Neural progenitor cell (in vitro differentiated cells): Measurements from ENCODE around the gene SRGAP3. TPM values are rescaled to one million over a fixed set of nuclear protein-coding genes. Genes with fewer than 3 reads are reported as not detected.

ENCODE experiments used
- DNase-seq: peaks from one replicate; pipeline ENCODE4 v3.0.0-alpha.2; 2016; ENCODE audit warnings: low spot score
- H2AFZ ChIP-seq: fragments of 200-600 bp; sonication (generic); replicated peaks from 2 replicates; pipeline ENCODE4 v1.6.1; 2016; ENCODE audit warnings: antibody characterized with exemption
- H3F3A ChIP-seq: fragments of 200-600 bp; sonication (generic); 2 replicates; pipeline ENCODE4 v1.6.1; 2016; ENCODE audit warnings: antibody characterized with exemption, low read depth
- H3K27ac ChIP-seq: fragments of 200-600 bp; sonication (generic); 2 replicates; pipeline ENCODE4 v1.5.1; 2016; ENCODE audit warnings: mild to moderate bottlenecking
- H3K27me3 ChIP-seq: fragments of 200-600 bp; sonication (generic); 2 replicates; pipeline ENCODE4 v1.6.1; 2016; ENCODE audit warnings: mild to moderate bottlenecking, moderate library complexity
- H3K36me3 ChIP-seq: fragments of 200-600 bp; sonication (generic); 2 replicates; pipeline ENCODE4 v1.5.1; 2016
- H3K4me1 ChIP-seq: fragments of 200-600 bp; sonication (generic); 2 replicates; pipeline ENCODE4 v1.6.1; 2016; ENCODE audit warnings: mixed run types
- H3K4me2 ChIP-seq: fragments of 200-600 bp; sonication (generic); 2 replicates; pipeline ENCODE4 v1.6.1; 2016
- H3K4me3 ChIP-seq: fragments of 200-600 bp; sonication (generic); 2 replicates; pipeline ENCODE4 v1.5.1; 2016
- H3K79me2 ChIP-seq: fragments of 200-600 bp; sonication (generic); 2 replicates; pipeline ENCODE4 v1.6.1; 2016; ENCODE audit warnings: low read depth
- H3K9ac ChIP-seq: fragments of 200-600 bp; sonication (generic); 2 replicates; pipeline ENCODE4 v1.6.1; 2016
- H3K9me3 ChIP-seq: fragments of 200-600 bp; sonication (generic); 2 replicates; pipeline ENCODE4 v1.5.1; 2016; ENCODE audit warnings: low read depth
- H4K20me1 ChIP-seq: fragments of 200-600 bp; sonication (generic); 2 replicates; pipeline ENCODE4 v1.6.1; 2016; ENCODE audit warnings: low read depth
- H3K27ac Mint-ChIP-seq: 3 replicates; pipeline ENCODE4 v1.8.0; 2021; ENCODE audit warnings: mixed read lengths
- H3K27me3 Mint-ChIP-seq: 2 replicates; pipeline ENCODE4 v1.8.0; 2022; ENCODE audit warnings: low read depth, mild to moderate bottlenecking, inconsistent platforms, moderate library complexity, mixed read lengths; ENCODE audit not compliant: insufficient read depth
- H3K36me3 Mint-ChIP-seq: 3 replicates; pipeline ENCODE4 v1.8.0; 2021; ENCODE audit warnings: mixed read lengths
- H3K4me1 Mint-ChIP-seq: 3 replicates; pipeline ENCODE4 v1.8.0; 2021; ENCODE audit warnings: mixed read lengths
- H3K4me3 Mint-ChIP-seq: 3 replicates; pipeline ENCODE4 v1.8.0; 2021; ENCODE audit warnings: mild to moderate bottlenecking, moderate library complexity, mixed read lengths
- H3K9me3 Mint-ChIP-seq: 3 replicates; pipeline ENCODE4 v1.8.0; 2020; ENCODE audit warnings: mixed read lengths
- CTCF ChIP-seq: fragments of 200-600 bp; sonication (generic); IDR thresholded peaks from 2 replicates; pipeline ENCODE4 v1.5.1; 2017; ENCODE audit warnings: antibody characterized with exemption, mild to moderate bottlenecking
- EZH2 ChIP-seq: fragments of 200-600 bp; sonication (generic); IDR thresholded peaks from 2 replicates; pipeline ENCODE4 v1.6.1; 2017; ENCODE audit warnings: antibody characterized with exemption, mild to moderate bottlenecking, moderate library complexity
- EZH2phosphoT487 ChIP-seq: fragments of 200-600 bp; sonication (generic); IDR thresholded peaks from 2 replicates; pipeline ENCODE4 v1.6.1; 2017; ENCODE audit warnings: antibody characterized with exemption
- total RNA-seq: library from RNA; depleted of rRNA; stranded (reverse); fragments of >200 nt; gene quantifications from 2 replicates; pipeline ENCODE4 v1.2.3, GENCODE V29; 2015; ENCODE audit warnings: low replicate concordance

Gene SRGAP3
- total RNA-seq, 1 donor from 2014 or later: 59.3 TPM

GRCh38 chr3:9222956-9223639 lies 26.3 kb downstream of the SRGAP3 start:
- no peak overlapping the region for H3K4me3 ChIP-seq
- Mint-ChIP-seq H3K27me3 (peaks cover 5% of the 10 kb centered on the region), H3K36me3 (peaks cover 34% of the 10 kb centered on the region), H3K4me3 (no peak overlapping the region), H3K27ac (no peak overlapping the region), H3K4me1 (peaks cover 67% of the 10 kb centered on the region), H3K9me3 (peaks cover 2% of the 10 kb centered on the region)
- H3K36me3 ChIP-seq: no peaks in the 10 kb centered on the region
- H3K27me3 ChIP-seq: no peaks in the 10 kb centered on the region
- peaks cover 24% of the 10 kb centered on the region for H3K4me1 ChIP-seq
- TF ChIP-seq CTCF: no peak
- TF ChIP-seq EZH2: no peak
- TF ChIP-seq EZH2phosphoT487: no peak
- no peak overlapping the region for H3K27ac ChIP-seq
- H3F3A ChIP-seq: peaks cover 8% of the 10 kb centered on the region
- H4K20me1 ChIP-seq: peaks cover 50% of the 10 kb centered on the region
- H3K79me2 ChIP-seq: peaks cover 7% of the 10 kb centered on the region
- no peaks in the 10 kb centered on the region for H3K9me3 ChIP-seq
- H2AFZ ChIP-seq: no peak overlapping the region
- no peak for DNase-seq
- no peak overlapping the region for H3K9ac ChIP-seq
- H3K4me2 ChIP-seq: no peak overlapping the region

- Histone ChIP-seq H3K27ac (no peak overlapping the region), H3K9me3 (no peaks in the 10 kb centered on the region), H3K4me2 (no peak overlapping the region), H3K79me2 (peaks cover 7% of the 10 kb centered on the region), H3K4me3 (no peak overlapping the region), H3K27me3 (no peaks in the 10 kb centered on the region), H2AFZ (no peak overlapping the region), H3K9ac (no peak overlapping the region), H3F3A (peaks cover 10% of the 10 kb centered on the region), H3K4me1 (peaks cover 33% of the 10 kb centered on the region), H4K20me1 (peaks cover 61% of the 10 kb centered on the region), H3K36me3 (no peaks in the 10 kb centered on the region)
- TF ChIP-seq EZH2phosphoT487 (no peak), EZH2 (no peak), CTCF (no peak)
- H3K4me1 Mint-ChIP-seq: peaks cover 68% of the 10 kb centered on the region
- DNase-seq: no peak
- peaks cover 2% of the 10 kb centered on the region for H3K9me3 Mint-ChIP-seq
- H3K27me3 Mint-ChIP-seq: peaks cover 5% of the 10 kb centered on the region
- H3K36me3 Mint-ChIP-seq: peaks cover 30% of the 10 kb centered on the region
- H3K27ac Mint-ChIP-seq: no peak overlapping the region
- no peak overlapping the region for H3K4me3 Mint-ChIP-seq
These were observed 27.4 kb downstream of the SRGAP3 start for GRCh38 chr3:9222049-9222448.

- peaks cover 2% of the 10 kb centered on the region for H3K9me3 Mint-ChIP-seq
- Histone ChIP-seq H3K4me2 (peak overlapping the region; percentile 64), H3K9ac (no peak overlapping the region), H4K20me1 (peaks cover 36% of the 10 kb centered on the region), H3K27ac (no peak overlapping the region), H2AFZ (no peak overlapping the region), H3K9me3 (no peaks in the 10 kb centered on the region), H3F3A (peaks cover 5% of the 10 kb centered on the region), H3K4me1 (peaks cover 22% of the 10 kb centered on the region), H3K79me2 (no peaks in the 10 kb centered on the region), H3K4me3 (no peak overlapping the region), H3K36me3 (no peaks in the 10 kb centered on the region), H3K27me3 (no peaks in the 10 kb centered on the region)
- no peak for DNase-seq
- H3K4me3 Mint-ChIP-seq: no peak overlapping the region
- H3K27me3 Mint-ChIP-seq: peaks cover 2% of the 10 kb centered on the region
- H3K4me1 Mint-ChIP-seq: peaks cover 65% of the 10 kb centered on the region
- TF ChIP-seq EZH2: no peak
- TF ChIP-seq EZH2phosphoT487: no peak
- no peak for TF ChIP-seq CTCF
- H3K36me3 Mint-ChIP-seq: peaks cover 25% of the 10 kb centered on the region
- H3K27ac Mint-ChIP-seq: no peak overlapping the region
These were observed 31.0 kb downstream of the SRGAP3 start for GRCh38 chr3:9218514-9218846.
